Duodenal mucosa (tissue), 2 donors: ENCODE measurements around the gene RPGRIP1.
A peak's percentile ranks its signal among the peaks of the same experiment; 100 is the strongest.

Experiments used
- H3K27ac ChIP-seq: one replicate; pipeline ENCODE4 v1.7.0; 2013; ENCODE audit warnings: low read depth, low read length
- H3K27me3 ChIP-seq, 2 donors: one replicate each; pipeline ENCODE4 v1.7.0; 2013; ENCODE audit warnings: low read length in 2 of 2, control low read depth in 1 of 2; ENCODE audit not compliant: insufficient read depth in 2 of 2, control insufficient read depth in 1 of 2
- H3K36me3 ChIP-seq, 2 donors: one replicate each; pipeline ENCODE4 v1.7.0; 2013; ENCODE audit warnings: low read length in 2 of 2, control low read depth in 1 of 2; ENCODE audit not compliant: insufficient read depth in 2 of 2, control insufficient read depth in 1 of 2
- H3K4me1 ChIP-seq, 2 donors: one replicate each; pipeline ENCODE4 v1.7.0; 2013; ENCODE audit warnings: low read length in 2 of 2, control low read depth in 1 of 2; ENCODE audit not compliant: insufficient read depth in 2 of 2, control insufficient read depth in 1 of 2
- H3K4me3 ChIP-seq, 2 donors: one replicate each; pipeline ENCODE4 v1.7.0; 2013; ENCODE audit warnings: low read length in 2 of 2, low read depth in 1 of 2
- H3K9ac ChIP-seq, 2 donors: one replicate each; pipeline ENCODE4 v1.7.0; 2013; ENCODE audit warnings: low read length in 2 of 2, low read depth in 1 of 2
- H3K9me3 ChIP-seq, 2 donors: one replicate each; pipeline ENCODE4 v1.7.0; 2013; ENCODE audit warnings: low read length in 2 of 2, control low read depth in 1 of 2; ENCODE audit not compliant: control insufficient read depth in 1 of 2

RPGRIP1 gene

GRCh38 chr14:21258005-21258888, 21.6 kb upstream of the RPGRIP1 start:
- Histone ChIP-seq H3K4me1 (peaks cover 39 to 45% of the 10 kb centered on the region in 2 donors), H3K36me3 (peaks cover 14 to 70% of the 10 kb centered on the region in 2 donors)

GRCh38 chr14:21258889-21259787, 20.7 kb upstream of the RPGRIP1 start:
- H3K4me1 ChIP-seq, result peaks cover 48 to 54% of the 10 kb centered on the region in 2 donors
- peaks cover 14 to 73% of the 10 kb centered on the region in 2 donors for H3K36me3 ChIP-seq
- H3K9ac ChIP-seq, result no peak overlapping the region
- no peaks in the 10 kb centered on the region for H3K27me3 ChIP-seq
- H3K9me3 ChIP-seq, result no peaks in the 10 kb centered on the region
- H3K4me3 ChIP-seq, result no peak overlapping the region
- no peak overlapping the region for H3K27ac ChIP-seq

More at GRCh38 chr14:21258005-21258888, 21.6 kb upstream of the RPGRIP1 start:
- no peak overlapping the region for H3K27ac ChIP-seq
- H3K4me3 ChIP-seq, result no peak overlapping the region
- no peaks in the 10 kb centered on the region for H3K9me3 ChIP-seq
- no peaks in the 10 kb centered on the region for H3K27me3 ChIP-seq
- H3K9ac ChIP-seq, result no peak overlapping the region

- Histone ChIP-seq H3K4me1 (peaks cover 58 to 66% of the 10 kb centered on the region in 2 donors), H3K27ac (no peak overlapping the region), H3K27me3 (no peaks in the 10 kb centered on the region), H3K36me3 (peaks cover 17 to 62% of the 10 kb centered on the region in 2 donors), H3K4me3 (no peak overlapping the region), H3K9ac (no peak overlapping the region), H3K9me3 (no peaks in the 10 kb centered on the region)
Observed at GRCh38 chr14:21261824-21262223, 18.1 kb upstream of the RPGRIP1 start.

- Histone ChIP-seq H3K36me3 (peaks cover 17 to 58% of the 10 kb centered on the region in 2 donors), H3K27ac (no peak overlapping the region), H3K9ac (no peak overlapping the region), H3K9me3 (no peaks in the 10 kb centered on the region), H3K4me3 (no peak overlapping the region), H3K4me1 (peaks cover 55 to 61% of the 10 kb centered on the region in 2 donors), H3K27me3 (no peaks in the 10 kb centered on the region)
Observed at GRCh38 chr14:21262410-21262809, 17.5 kb upstream of the RPGRIP1 start.

GRCh38 chr14:21263284-21264024, 16.4 kb upstream of the RPGRIP1 start:
- H3K4me1 ChIP-seq, result peaks cover 50 to 54% of the 10 kb centered on the region in 2 donors
- H3K27me3 ChIP-seq, result no peaks in the 10 kb centered on the region
- H3K36me3 ChIP-seq, result peaks cover 17 to 53% of the 10 kb centered on the region in 2 donors
- H3K9me3 ChIP-seq, result no peaks in the 10 kb centered on the region
- H3K27ac ChIP-seq, result no peak overlapping the region
- H3K9ac ChIP-seq, result peak overlapping the region; percentile 21 to 55
- H3K4me3 ChIP-seq, result peak overlapping the region; percentile 6 to 37

GRCh38 chr14:21264025-21264801, 15.7 kb upstream of the RPGRIP1 start:
- Histone ChIP-seq H3K36me3 (peaks cover 17 to 45% of the 10 kb centered on the region in 2 donors), H3K9me3 (no peaks in the 10 kb centered on the region), H3K27me3 (no peaks in the 10 kb centered on the region), H3K4me1 (peaks cover 43 to 51% of the 10 kb centered on the region in 2 donors), H3K9ac (peak overlapping the region; percentile 21 to 55), H3K27ac (no peak overlapping the region), H3K4me3 (peak overlapping the region; percentile 6 to 37)

GRCh38 chr14:21267431-21267845, 12.4 kb upstream of the RPGRIP1 start:
- peak overlapping the region; percentile 98 to 100 for H3K9ac ChIP-seq
- peaks cover 36 to 41% of the 10 kb centered on the region in 2 donors for H3K4me1 ChIP-seq
- H3K36me3 ChIP-seq, result peaks cover 9 to 21% of the 10 kb centered on the region in 2 donors
- H3K27me3 ChIP-seq, result no peaks in the 10 kb centered on the region
- peak overlapping the region; percentile 48 for H3K27ac ChIP-seq
- H3K9me3 ChIP-seq, result no peaks in the 10 kb centered on the region
- H3K4me3 ChIP-seq, result peak overlapping the region; percentile 96

GRCh38 chr14:21267886-21268616, 11.8 kb upstream of the RPGRIP1 start:
- Histone ChIP-seq H3K27me3 (no peaks in the 10 kb centered on the region), H3K4me1 (peaks cover 34 to 36% of the 10 kb centered on the region in 2 donors), H3K4me3 (peak overlapping the region; percentile 96), H3K9ac (peak overlapping the region; percentile 98 to 100), H3K27ac (peak overlapping the region; percentile 48), H3K36me3 (peaks cover 7 to 18% of the 10 kb centered on the region in 2 donors), H3K9me3 (no peaks in the 10 kb centered on the region)
